HCT116 (cell line): ENCODE measurements around the gene AMOTL1. TPM values are rescaled to one million over a fixed set of nuclear protein-coding genes. Genes with fewer than 3 reads are reported as not detected.

ENCODE experiments used
- ATAC-seq: fragments of 200-7000 bp; cut with Tn5 transposase; 2 replicates; pipeline ENCODE4 v1.9.1; 2020; ENCODE audit warnings: mild to moderate bottlenecking, moderate library complexity
- BruUV-seq: library from RNA; stranded (reverse); fragments of 400-500 nt; replicated peaks from 2 replicates; lab custom pipeline; 2021; lab: Mats Ljungman, UMichigan
- CTCF ChIA-PET: fragments of 300-600 bp; sonication (Branson Sonifier 250); formaldehyde crosslinking; loops from one replicate; lab custom pipeline; 2021; ENCODE audit warnings: antibody characterized with exemption; lab: Charles Lee
- POLR2A ChIA-PET: fragments of 300-600, 350-600 bp; sonication (Branson Sonifier 250); formaldehyde crosslinking; loops from one replicate; lab custom pipeline; 2021; ENCODE audit warnings: antibody characterized with exemption; lab: Charles Lee
- RAD21 ChIA-PET, 2 experiments: fragments of 300-600 bp; sonication (Branson Sonifier 250); formaldehyde crosslinking; loops; one replicate each; lab custom pipeline; 2023; ENCODE audit warnings: low total read pairs in 2 of 2; ENCODE audit not compliant: uncharacterized antibody in 2 of 2, unreplicated experiment in 2 of 2, low non-redundant PET in 1 of 2; lab: Charles Lee
- DNase-seq: peaks from one replicate; pipeline ENCODE4 v3.0.0-alpha.2; 2010; ENCODE audit warnings: low read depth, low spot score
- H2AFZ ChIP-seq: fragments of 200-600 bp; shearing (Covaris generic), sonication (generic); 2 replicates; pipeline ENCODE4 v1.6.1; 2017; ENCODE audit warnings: low read depth, mixed run types, mixed read lengths, antibody characterized with exemption, low read length; ENCODE audit not compliant: poor library complexity, severe bottlenecking
- H3K27ac ChIP-seq: 2 replicates; pipeline ENCODE4 v1.5.1; 2012; ENCODE audit warnings: low read depth, low read length
- H3K27me3 ChIP-seq: fragments of 200-600 bp; sonication (generic); 2 replicates; pipeline ENCODE4 v1.6.1; 2016; ENCODE audit warnings: mixed run types, low read length, mixed read lengths; ENCODE audit not compliant: insufficient read depth
- H3K36me3 ChIP-seq, 2 experiments: fragments of 200-500 bp in 1 of 2; fragments of 200-600 bp in 1 of 2; sonication (Bioruptor generic) in 1 of 2; sonication (generic) in 1 of 2; 2 replicates each; pipeline versions ENCODE4 v1.5.1 to v1.6.1; 2014 to 2016; ENCODE audit warnings: low read length in 2 of 2, inconsistent platforms in 1 of 2, mixed read lengths in 1 of 2, mixed run types in 1 of 2; ENCODE audit not compliant: insufficient read depth in 2 of 2, control insufficient read depth in 1 of 2
- H3K4me1 ChIP-seq, 2 experiments: fragments of 200-600 bp in 1 of 2; sonication (generic) in 1 of 2; 2 replicates each; pipeline versions ENCODE4 v1.5.1 to v1.6.1; 2012 to 2017; ENCODE audit warnings: low read length in 2 of 2, inconsistent platforms in 1 of 2, mild to moderate bottlenecking in 1 of 2, mixed read lengths in 1 of 2, mixed run types in 1 of 2, moderate library complexity in 1 of 2; ENCODE audit not compliant: insufficient read depth in 2 of 2, control insufficient read depth in 1 of 2
- H3K4me2 ChIP-seq: fragments of 200-600 bp; sonication (generic); 2 replicates; pipeline ENCODE4 v1.6.1; 2017; ENCODE audit warnings: mixed run types, low read length, mixed read lengths
- H3K4me3 ChIP-seq, 2 experiments: fragments of 200-600 bp in 1 of 2; sonication (generic) in 1 of 2; replicated peaks in 1 of 2; 2 replicates each; pipeline ENCODE4 v1.5.1; 2011 to 2016; ENCODE audit warnings: low read length in 2 of 2, control low read depth in 1 of 2, low read depth in 1 of 2, mild to moderate bottlenecking in 1 of 2, mixed read lengths in 1 of 2, mixed run types in 1 of 2
- H3K79me2 ChIP-seq: fragments of 200-600 bp; sonication (generic); 2 replicates; pipeline ENCODE4 v1.6.1; 2017; ENCODE audit warnings: mild to moderate bottlenecking, mixed run types, low read length, moderate library complexity, mixed read lengths; ENCODE audit not compliant: insufficient read depth
- H3K9ac ChIP-seq: fragments of 200-600 bp; sonication (generic); 2 replicates; pipeline ENCODE4 v1.6.1; 2016; ENCODE audit warnings: low read length, mixed read lengths
- H3K9me2 ChIP-seq: fragments of 200-600 bp; sonication (generic), shearing (Covaris generic); 2 replicates; pipeline ENCODE4 v1.6.1; 2017; ENCODE audit warnings: mixed run types, mild to moderate bottlenecking, moderate library complexity; ENCODE audit not compliant: insufficient read depth
- H3K9me3 ChIP-seq, 2 experiments: fragments of 200-500 bp in 1 of 2; fragments of 200-600 bp in 1 of 2; sonication (Bioruptor generic) in 1 of 2; sonication (generic) in 1 of 2; 2 replicates each; pipeline ENCODE4 v1.6.1; 2014 to 2017; ENCODE audit warnings: low read length in 2 of 2, mixed read lengths in 2 of 2, inconsistent platforms in 1 of 2, low read depth in 1 of 2, mild to moderate bottlenecking in 1 of 2, mixed run types in 1 of 2, moderate library complexity in 1 of 2; ENCODE audit not compliant: control insufficient read depth in 1 of 2, insufficient read depth in 1 of 2
- H4K20me1 ChIP-seq: fragments of 200-600 bp; sonication (generic), shearing (Covaris generic); 2 replicates; pipeline ENCODE4 v1.6.1; 2017; ENCODE audit warnings: mixed run types, mild to moderate bottlenecking, moderate library complexity; ENCODE audit not compliant: insufficient read depth
- ATF3 ChIP-seq: IDR thresholded peaks from 2 replicates; pipeline ENCODE4 v1.6.1; 2012
- CEBPB ChIP-seq: IDR thresholded peaks from 2 replicates; pipeline ENCODE4 v1.6.1; 2012; ENCODE audit warnings: low read depth
- CTCF ChIP-seq, 3 experiments: fragments of 200-600 bp in 1 of 3; sonication (generic) in 1 of 3; IDR thresholded peaks in 2 of 3; conservative IDR thresholded peaks in 1 of 3; 2 replicates each; pipeline ENCODE4 v1.5.1; 2012 to 2017; ENCODE audit warnings: low read depth in 2 of 3, low read length in 2 of 3, antibody characterized with exemption in 1 of 3, borderline replicate concordance in 1 of 3, control low read depth in 1 of 3, mild to moderate bottlenecking in 1 of 3, mixed read lengths in 1 of 3, mixed run types in 1 of 3, moderate library complexity in 1 of 3; ENCODE audit not compliant: insufficient read depth in 1 of 3
- EGR1 ChIP-seq: IDR thresholded peaks from 2 replicates; pipeline ENCODE4 v1.6.1; 2012; ENCODE audit warnings: low read depth
- ELF1 ChIP-seq: IDR thresholded peaks from 2 replicates; pipeline ENCODE4 v1.6.1; 2012; ENCODE audit warnings: low read depth, borderline replicate concordance
- EZH2 ChIP-seq: fragments of 200-600 bp; sonication (generic); IDR thresholded peaks from 2 replicates; pipeline ENCODE4 v1.6.1; 2017; ENCODE audit warnings: antibody characterized with exemption, mixed run types
- EZH2phosphoT487 ChIP-seq: fragments of 200-600 bp; IDR thresholded peaks from 2 replicates; pipeline ENCODE4 v1.6.1; 2018; ENCODE audit warnings: antibody characterized with exemption, borderline replicate concordance
- FOSL1 ChIP-seq: IDR thresholded peaks from 2 replicates; pipeline ENCODE4 v1.6.1; 2012; ENCODE audit warnings: low read depth
- JUND ChIP-seq: IDR thresholded peaks from 2 replicates; pipeline ENCODE4 v1.6.1; 2012
- MAX ChIP-seq: IDR thresholded peaks from 2 replicates; pipeline ENCODE4 v1.6.1; 2012
- POLR2A ChIP-seq: IDR thresholded peaks from 2 replicates; pipeline ENCODE4 v1.7.0; 2011; ENCODE audit warnings: borderline replicate concordance; ENCODE audit not compliant: insufficient read depth, insufficient read length; ENCODE audit errors: extremely low read depth
- RAD21 ChIP-seq: IDR thresholded peaks from 2 replicates; pipeline ENCODE4 v1.6.1; 2012; ENCODE audit warnings: low read depth, mild to moderate bottlenecking
- SIN3A ChIP-seq: IDR thresholded peaks from 2 replicates; pipeline ENCODE4 v1.6.1; 2012; ENCODE audit warnings: low read depth
- SP1 ChIP-seq: IDR thresholded peaks from 2 replicates; pipeline ENCODE4 v1.6.1; 2012; ENCODE audit warnings: low read depth
- ZNF274 ChIP-seq: fragments of 200-500 bp; sonication (Bioruptor generic); IDR thresholded peaks from 2 replicates; pipeline ENCODE4 v1.6.1; 2014; ENCODE audit warnings: mild to moderate bottlenecking, low read depth, low read length, inconsistent platforms
- intact Hi-C: fragments of 100-400 bp; cut with micrococcal nuclease; formaldehyde crosslinking; loops from 2 replicates; pipeline ENCODE4 v1.10.0; 2022
- total RNA-seq: library from RNA; stranded (reverse); gene quantifications from one replicate; pipeline ENCODE4 v1.2.1, GENCODE V29; 2021; ENCODE audit not compliant: unreplicated experiment

AMOTL1 gene
- total RNA-seq, 1 experiment from 2014 or later = 27.6 TPM

- H3K4me3 ChIP-seq = no peak overlapping the region
- ATAC-seq (peak; percentile 46), DNase-seq (no peak)
- intact Hi-C loops = loop anchor here (5.0 kb wide), 1 partner anchor 84 kb away; no protein-coding TSS in a partner anchor
- ChIA-PET CTCF (interaction anchor here (0.8 to 1.0 kb wide), 2 partner anchors 22 to 88 kb away, joined by 3 to 4 read pairs; no protein-coding TSS in a partner anchor), RAD21 (no interaction called here), POLR2A (no interaction called here)
- H3K4me1 ChIP-seq = peaks cover 16 to 48% of the 10 kb centered on the region in 2 experiments
- H3K27ac ChIP-seq = peak overlapping the region; percentile 34; the same call in 1 of the 2 replicates
- no peaks in the 10 kb centered on the region for H4K20me1 ChIP-seq
- H3K9me3 ChIP-seq = no peaks in the 10 kb centered on the region
- no peaks in the 10 kb centered on the region; a peak in 1 of 4 replicates for H3K36me3 ChIP-seq
- H2AFZ ChIP-seq = no peak overlapping the region
- peak overlapping the region; percentile 57 for H3K4me2 ChIP-seq
- no peaks in the 10 kb centered on the region for H3K79me2 ChIP-seq
- peak overlapping the region; percentile 24; the same call in 1 of the 2 replicates for H3K9ac ChIP-seq
- TF ChIP-seq JUND (no peak), MAX (no peak), EZH2 (no peak), RAD21 (no peak), ATF3 (no peak)
- H3K27me3 ChIP-seq = no peaks in the 10 kb centered on the region
- H3K9me2 ChIP-seq = no peaks in the 10 kb centered on the region
- no TSS peak for BruUV-seq
Measured at GRCh38 chr11:94876222-94876621, 108.1 kb downstream of the AMOTL1 start.

GRCh38 chr11:94876645-94877442, 108.7 kb downstream of the AMOTL1 start:
- ChIA-PET RAD21 (no interaction called here), CTCF (interaction anchor here (0.8 to 1.1 kb wide), 3 partner anchors 21 to 253 kb away, joined by 3 to 4 read pairs (median 3); no protein-coding TSS in a partner anchor), POLR2A (no interaction called here)
- Histone ChIP-seq H3K79me2 (no peaks in the 10 kb centered on the region), H3K9ac (peak overlapping the region; percentile 24), H3K4me1 (peaks cover 16 to 48% of the 10 kb centered on the region in 2 experiments), H3K4me3 (no peak overlapping the region), H3K9me2 (no peaks in the 10 kb centered on the region), H3K27me3 (no peaks in the 10 kb centered on the region), H3K27ac (peak overlapping the region; percentile 34), H4K20me1 (no peaks in the 10 kb centered on the region), H3K4me2 (peak overlapping the region; percentile 57), H2AFZ (peak overlapping the region; percentile 29), H3K9me3 (no peaks in the 10 kb centered on the region), H3K36me3 (no peaks in the 10 kb centered on the region; a peak in 1 of 4 replicates)
- peak; percentile 72 for DNase-seq
- intact Hi-C loops = loop anchor here (5.0 kb wide), 1 partner anchor 85 kb away; no protein-coding TSS in a partner anchor
- ATAC-seq = peak; percentile 95
- BruUV-seq = no TSS peak
- no peak for TF ChIP-seq EZH2phosphoT487
- no peak for TF ChIP-seq SIN3A
- peak in 2 of 3 experiments; percentile 25 to 31; a peak in 3 of 6 replicates for TF ChIP-seq CTCF (IDR thresholded peaks at IDR 0.05 in 2 of 3, conservative IDR thresholded peaks at IDR 0.05 in 1 of 3; ENCODE audit: borderline replicate concordance in 1 of 3, insufficient read depth in 1 of 3, low read depth in 2 of 3, low read length in 2 of 3)
- peak; percentile 52 for TF ChIP-seq RAD21
- TF ChIP-seq EZH2 = no peak
- TF ChIP-seq EGR1 = peak; percentile 94
- TF ChIP-seq JUND = peak; percentile 80
- peak; percentile 74 for TF ChIP-seq SP1
- no peak for TF ChIP-seq CEBPB
- peak; percentile 81 for TF ChIP-seq FOSL1
- TF ChIP-seq ATF3 = no peak
- no peak for TF ChIP-seq ELF1
- TF ChIP-seq POLR2A = no peak
- TF ChIP-seq ZNF274 = no peak
